Keratinocyte (primary cell): Measurements from ENCODE around the gene NRROS. TPM values are rescaled to one million over a fixed set of nuclear protein-coding genes. Genes with fewer than 3 reads are reported as not detected.

Experiments
- DNase-seq: peaks from one replicate; pipeline ENCODE4 v3.0.0-alpha.2; 2011; ENCODE audit warnings: low read depth, missing footprints, low spot score
- FAIRE-seq: peaks from 2 replicates; lab custom pipeline; 2011; peaks lifted over from hg19 to GRCh38; lab: Jason Lieb, UNC
- H2AFZ ChIP-seq: 2 replicates; pipeline ENCODE4 v1.6.0; 2012; ENCODE audit warnings: low read length, control low read depth, inconsistent platforms; ENCODE audit not compliant: control insufficient read depth
- H3K27ac ChIP-seq: 2 replicates; pipeline ENCODE4 v1.5.1; 2011; ENCODE audit warnings: low read length; ENCODE audit not compliant: control insufficient read depth, insufficient read depth
- H3K27me3 ChIP-seq: 3 replicates; pipeline ENCODE4 v1.6.0; 2011; ENCODE audit warnings: low read length; ENCODE audit not compliant: control insufficient read depth, insufficient read depth; ENCODE audit errors: extremely low read depth
- H3K36me3 ChIP-seq, 2 experiments: 2 replicates in 1 of 2; 3 replicates in 1 of 2; pipeline ENCODE4 v1.5.1; 2011; ENCODE audit warnings: low read length in 2 of 2, mild to moderate bottlenecking in 1 of 2; ENCODE audit not compliant: control insufficient read depth in 2 of 2, insufficient read depth in 2 of 2; ENCODE audit errors: extremely low read depth in 1 of 2
- H3K4me1 ChIP-seq: 3 replicates; pipeline ENCODE4 v1.5.1; 2011; ENCODE audit warnings: low read length; ENCODE audit not compliant: control insufficient read depth, insufficient read depth; ENCODE audit errors: extremely low read depth
- H3K4me2 ChIP-seq: 3 replicates; pipeline ENCODE4 v1.6.0; 2011; ENCODE audit warnings: low read depth, low read length; ENCODE audit not compliant: control insufficient read depth, insufficient read depth; ENCODE audit errors: extremely low read depth
- H3K4me3 ChIP-seq, 3 experiments: fragments of 200-600 bp in 1 of 3; sonication (generic) in 1 of 3; 2 replicates in 2 of 3; 3 replicates in 1 of 3; pipeline ENCODE4 v1.5.1; 2011 to 2016; ENCODE audit warnings: low read length in 3 of 3, mild to moderate bottlenecking in 3 of 3, control low read depth in 2 of 3, inconsistent platforms in 1 of 3, low read depth in 1 of 3, mixed read lengths in 1 of 3, mixed run types in 1 of 3, moderate library complexity in 1 of 3; ENCODE audit not compliant: control insufficient read depth in 2 of 3, insufficient read depth in 2 of 3; ENCODE audit errors: extremely low read depth in 1 of 3
- H3K79me2 ChIP-seq: 2 replicates; pipeline ENCODE4 v1.6.0; 2012; ENCODE audit warnings: low read length; ENCODE audit not compliant: control insufficient read depth, insufficient read depth
- H3K9ac ChIP-seq: 3 replicates; pipeline ENCODE4 v1.6.0; 2011; ENCODE audit warnings: low read length; ENCODE audit not compliant: control insufficient read depth, insufficient read depth; ENCODE audit errors: extremely low read depth
- H3K9me1 ChIP-seq: 3 replicates; pipeline ENCODE4 v1.6.0; 2011; ENCODE audit warnings: low read length; ENCODE audit not compliant: control insufficient read depth, insufficient read depth; ENCODE audit errors: extremely low read depth
- H3K9me3 ChIP-seq: 2 replicates; pipeline ENCODE4 v1.5.1; 2012; ENCODE audit warnings: low read depth, low read length; ENCODE audit not compliant: control insufficient read depth
- H4K20me1 ChIP-seq: 3 replicates; pipeline ENCODE4 v1.6.0; 2011; ENCODE audit warnings: low read length; ENCODE audit not compliant: control insufficient read depth, insufficient read depth; ENCODE audit errors: extremely low read depth
- EZH2 ChIP-seq: IDR thresholded peaks from one replicate; pipeline ENCODE4 v1.6.1; 2012; ENCODE audit warnings: inconsistent platforms, mild to moderate bottlenecking, low read length, moderate library complexity
- dilution Hi-C: fragments of 300-500 bp; cut with MboI; formaldehyde crosslinking; loops from one replicate; pipeline ENCODE4 v1.7.0; 2020; ENCODE audit warnings: low sequenced_read_pairs; ENCODE audit not compliant: extremely low pct_ligation_motif_present
- polyA plus RNA-seq, 5 experiments: library from polyadenylated mRNA; depleted of rRNA in 3 of 5; stranded (reverse) in 3 of 5; stranded (forward) in 1 of 5; unstranded in 1 of 5; fragments of >200 nt; gene quantifications; 1 replicate in 1 of 5; 2 replicates in 3 of 5; 3 replicates in 1 of 5; pipeline versions ENCODE4 v1.2.1 to v1.2.3, GENCODE V29; 2011 to 2012; ENCODE audit warnings: missing spikeins in 2 of 5, low read depth in 1 of 5, low replicate concordance in 1 of 5
- TF ChIP-seq, protein P1 (sequence below), 3 experiments: IDR thresholded peaks in 1 of 3; conservative IDR thresholded peaks in 1 of 3; optimal IDR thresholded peaks in 1 of 3; 2 replicates in 2 of 3; 3 replicates in 1 of 3; pipeline versions ENCODE3 to v1.5.1; 2011; ENCODE audit warnings: low read length in 3 of 3, mild to moderate bottlenecking in 3 of 3, moderate library complexity in 2 of 3, control low read depth in 1 of 3, inconsistent platforms in 1 of 3; ENCODE audit not compliant: insufficient read depth in 2 of 3; ENCODE audit errors: extremely low read depth in 1 of 3

The NRROS gene
- polyA plus RNA-seq, 1 donor (not counting 4 experiments of a cell fraction or from before 2014, with no cell fraction given), result 0.03 TPM

- DNase-seq, result no peak
- no peaks in the 10 kb centered on the region for H3K27me3 ChIP-seq
- TF ChIP-seq EZH2, result no peak
- TF ChIP-seq, protein P1, sequence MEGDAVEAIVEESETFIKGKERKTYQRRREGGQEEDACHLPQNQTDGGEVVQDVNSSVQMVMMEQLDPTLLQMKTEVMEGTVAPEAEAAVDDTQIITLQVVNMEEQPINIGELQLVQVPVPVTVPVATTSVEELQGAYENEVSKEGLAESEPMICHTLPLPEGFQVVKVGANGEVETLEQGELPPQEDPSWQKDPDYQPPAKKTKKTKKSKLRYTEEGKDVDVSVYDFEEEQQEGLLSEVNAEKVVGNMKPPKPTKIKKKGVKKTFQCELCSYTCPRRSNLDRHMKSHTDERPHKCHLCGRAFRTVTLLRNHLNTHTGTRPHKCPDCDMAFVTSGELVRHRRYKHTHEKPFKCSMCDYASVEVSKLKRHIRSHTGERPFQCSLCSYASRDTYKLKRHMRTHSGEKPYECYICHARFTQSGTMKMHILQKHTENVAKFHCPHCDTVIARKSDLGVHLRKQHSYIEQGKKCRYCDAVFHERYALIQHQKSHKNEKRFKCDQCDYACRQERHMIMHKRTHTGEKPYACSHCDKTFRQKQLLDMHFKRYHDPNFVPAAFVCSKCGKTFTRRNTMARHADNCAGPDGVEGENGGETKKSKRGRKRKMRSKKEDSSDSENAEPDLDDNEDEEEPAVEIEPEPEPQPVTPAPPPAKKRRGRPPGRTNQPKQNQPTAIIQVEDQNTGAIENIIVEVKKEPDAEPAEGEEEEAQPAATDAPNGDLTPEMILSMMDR (optimal IDR thresholded peaks at IDR 0.05 in 1 of 3, IDR thresholded peaks at IDR 0.05 in 1 of 3, conservative IDR thresholded peaks at IDR 0.05 in 1 of 3; ENCODE audit: extremely low read depth in 1 of 3, insufficient read depth in 2 of 3, low read length in 3 of 3), result no peak
- H3K36me3 ChIP-seq, result no peaks in the 10 kb centered on the region
- FAIRE-seq, result no peak
- dilution Hi-C loops, result loop anchor here (5.0 kb wide), 1 partner anchor 59 kb away; no protein-coding TSS in a partner anchor
- no peaks in the 10 kb centered on the region for H3K9me3 ChIP-seq
- peaks cover 10% of the 10 kb centered on the region for H3K4me1 ChIP-seq
- H2AFZ ChIP-seq, result no peak overlapping the region
- H3K4me3 ChIP-seq, result no peak overlapping the region
- no peaks in the 10 kb centered on the region for H3K79me2 ChIP-seq
- no peaks in the 10 kb centered on the region for H4K20me1 ChIP-seq
- no peak overlapping the region for H3K27ac ChIP-seq
- H3K4me2 ChIP-seq, result no peak overlapping the region
- H3K9me1 ChIP-seq, result no peaks in the 10 kb centered on the region
- no peak overlapping the region for H3K9ac ChIP-seq
Measured at GRCh38 chr3:196627918-196628231, 11.6 kb upstream of the NRROS start.

- no peak overlapping the region for H2AFZ ChIP-seq
- no peak overlapping the region for H3K4me2 ChIP-seq
- TF ChIP-seq, protein P1 (optimal IDR thresholded peaks at IDR 0.05 in 1 of 3, IDR thresholded peaks at IDR 0.05 in 1 of 3, conservative IDR thresholded peaks at IDR 0.05 in 1 of 3; ENCODE audit: extremely low read depth in 1 of 3, insufficient read depth in 2 of 3, low read length in 3 of 3), result no peak
- no peak for TF ChIP-seq EZH2
Measured at GRCh38 chr3:196629228-196629627, 10.3 kb upstream of the NRROS start.

More at GRCh38 chr3:196629228-196629627, 10.3 kb upstream of the NRROS start:
- peaks cover 12% of the 10 kb centered on the region for H3K4me1 ChIP-seq
- no peak overlapping the region for H3K4me3 ChIP-seq
- no peak overlapping the region for H3K27ac ChIP-seq
- H3K9me1 ChIP-seq, result no peaks in the 10 kb centered on the region
- FAIRE-seq (no peak), DNase-seq (no peak)
- no peaks in the 10 kb centered on the region for H3K27me3 ChIP-seq
- no peaks in the 10 kb centered on the region for H3K79me2 ChIP-seq
- no peak overlapping the region for H3K9ac ChIP-seq
- dilution Hi-C loops, result loop anchor here (5.0 kb wide), 1 partner anchor 58 kb away; no protein-coding TSS in a partner anchor
- no peaks in the 10 kb centered on the region for H3K36me3 ChIP-seq
- no peaks in the 10 kb centered on the region for H3K9me3 ChIP-seq
- no peaks in the 10 kb centered on the region for H4K20me1 ChIP-seq
